Tibial nerve (tissue), 4 donors: ENCODE data around the gene FNDC3B.

Source experiments
- CTCF ChIP-seq, 5 experiments: fragments of 200-600 bp in 3 of 5; fragments of 450-650 bp in 2 of 5; sonication (generic) in 3 of 5; IDR thresholded peaks; one replicate each; pipeline ENCODE4 v1.5.1; 2016 to 2019; ENCODE audit warnings: antibody characterized with exemption in 5 of 5, mild to moderate bottlenecking in 3 of 5, moderate library complexity in 2 of 5
- EP300 ChIP-seq, 2 donors: sonication (generic); formaldehyde crosslinking; IDR thresholded peaks; one replicate each; pipeline ENCODE4 v1.6.1; 2017; ENCODE audit warnings: antibody characterized with exemption in 2 of 2, mild to moderate bottlenecking in 1 of 2
- POLR2A ChIP-seq, 2 donors: fragments of 450-650 bp; IDR thresholded peaks; one replicate each; pipeline ENCODE4 v1.6.1; 2017; ENCODE audit warnings: antibody characterized with exemption in 2 of 2, mild to moderate bottlenecking in 2 of 2, moderate library complexity in 2 of 2

DNA sequence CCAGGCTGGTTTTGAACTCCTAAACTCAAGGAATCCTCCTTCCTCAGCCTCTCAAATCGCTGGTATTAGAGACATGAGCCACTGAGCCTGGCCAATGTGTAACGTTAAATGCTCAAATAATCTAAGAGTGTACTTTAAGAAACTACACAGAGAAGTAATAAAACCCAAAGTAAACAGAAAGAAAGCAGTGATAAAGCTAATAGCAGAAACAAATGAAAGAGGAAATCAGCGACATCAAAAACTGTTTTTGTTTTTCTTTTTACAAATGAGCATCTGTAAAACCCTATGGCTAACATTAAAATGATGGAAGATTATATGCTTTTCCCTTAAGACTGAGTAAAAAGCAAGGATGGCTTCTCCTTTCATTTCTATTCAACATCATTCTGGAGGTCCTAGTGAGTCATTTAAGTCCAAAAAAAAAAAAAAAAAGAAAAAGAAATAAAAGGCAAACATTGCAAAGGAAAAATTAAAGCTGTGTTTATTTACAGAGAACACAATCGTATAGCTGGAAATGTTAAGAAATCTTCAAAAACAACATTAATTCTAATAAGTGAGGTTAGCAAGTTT, 36.8 kb upstream of the FNDC3B start:
- TF ChIP-seq CTCF (IDR thresholded peaks at IDR 0.05): no peak
- no peak for TF ChIP-seq POLR2A (IDR thresholded peaks at IDR 0.05)
- TF ChIP-seq EP300 (IDR thresholded peaks at IDR 0.05): no peak
